Stimulated activated CD4-positive, alpha-beta T cell treated with anti-CD3 and anti-CD28 coated beads, Interleukin-4, amount 100 ng/mL, for 48 hours (primary cell): ENCODE data around the gene ITGBL1.

Experiments used
- DNase-seq, 2 donors: peaks; one replicate each; pipeline ENCODE4 v3.0.0-alpha.2; 2020; ENCODE audit warnings: low read depth in 2 of 2

The ITGBL1 gene

GRCh38 chr13:101565317-101565716 lies 112.8 kb downstream of the ITGBL1 start:
- DNase-seq: no peak

GRCh38 chr13:101567841-101568240 lies 115.4 kb downstream of the ITGBL1 start:
- DNase-seq: no peak

- no peak for DNase-seq
Measured at GRCh38 chr13:101569807-101570206, 117.3 kb downstream of the ITGBL1 start.

- no peak for DNase-seq
Measured at GRCh38 chr13:101570410-101570809, 117.9 kb downstream of the ITGBL1 start.

GRCh38 chr13:101572456-101572855 lies 120.0 kb downstream of the ITGBL1 start:
- no peak for DNase-seq

GRCh38 chr13:101575581-101575980 lies 123.1 kb downstream of the ITGBL1 start:
- no peak for DNase-seq

- no peak for DNase-seq
Measured at GRCh38 chr13:101576455-101576854, 124.0 kb downstream of the ITGBL1 start.

GRCh38 chr13:101576977-101577376 lies 124.5 kb downstream of the ITGBL1 start:
- no peak for DNase-seq

- no peak for DNase-seq
Measured at GRCh38 chr13:101579281-101579802, 126.9 kb downstream of the ITGBL1 start.

- DNase-seq: no peak
Measured at GRCh38 chr13:101584331-101584730, 131.9 kb downstream of the ITGBL1 start.

GRCh38 chr13:101590479-101590878 lies 138.0 kb downstream of the ITGBL1 start:
- no peak for DNase-seq

GRCh38 chr13:101594936-101595335 lies 142.5 kb downstream of the ITGBL1 start:
- no peak for DNase-seq

GRCh38 chr13:101596803-101597202 lies 144.3 kb downstream of the ITGBL1 start:
- DNase-seq: no peak

- DNase-seq: no peak
Measured at GRCh38 chr13:101611491-101612475, 159.3 kb downstream of the ITGBL1 start.

GRCh38 chr13:101612735-101613134 lies 160.3 kb downstream of the ITGBL1 start:
- no peak for DNase-seq

GRCh38 chr13:101614491-101614890 lies 162.0 kb downstream of the ITGBL1 start:
- DNase-seq: no peak

GRCh38 chr13:101618440-101619187 lies 166.1 kb downstream of the ITGBL1 start:
- DNase-seq: no peak

GRCh38 chr13:101621099-101621498 lies 168.6 kb downstream of the ITGBL1 start:
- no peak for DNase-seq

GRCh38 chr13:101623470-101624209 lies 171.2 kb downstream of the ITGBL1 start:
- DNase-seq: no peak

GRCh38 chr13:101624210-101624922 lies 171.9 kb downstream of the ITGBL1 start:
- DNase-seq: no peak

- DNase-seq: no peak
Measured at GRCh38 chr13:101624981-101625380, 172.5 kb downstream of the ITGBL1 start.
